Measurements from ENCODE around the gene MED14.

Gene MED14

DNA sequence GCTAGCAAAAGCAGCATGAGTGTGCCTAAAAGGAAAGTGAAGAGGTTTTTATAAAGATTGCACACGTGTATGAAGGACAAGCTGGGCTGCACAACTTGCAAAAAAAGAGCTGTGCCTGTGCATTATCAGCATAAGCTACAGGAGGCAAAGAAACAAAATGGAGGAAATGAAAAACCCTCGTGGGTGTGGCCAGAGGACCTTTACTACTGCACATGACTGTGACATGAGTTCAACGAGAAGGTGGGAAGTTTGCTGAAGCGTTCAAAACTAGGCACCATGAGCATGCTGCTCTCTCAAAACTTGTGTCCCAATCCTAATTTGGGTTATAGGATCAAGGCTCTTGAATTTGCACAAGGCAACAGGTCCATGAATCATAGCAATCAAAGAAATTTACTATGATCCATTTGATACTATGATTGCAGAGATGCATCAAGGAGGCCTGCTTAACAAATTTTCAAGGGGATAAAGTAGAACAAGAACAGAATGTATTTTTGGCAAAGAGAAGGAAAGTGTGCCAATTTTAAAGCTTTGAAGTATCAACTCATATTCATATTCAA is 49.9 kb downstream of the MED14 start:
- TF ChIP-seq, protein P1, sequence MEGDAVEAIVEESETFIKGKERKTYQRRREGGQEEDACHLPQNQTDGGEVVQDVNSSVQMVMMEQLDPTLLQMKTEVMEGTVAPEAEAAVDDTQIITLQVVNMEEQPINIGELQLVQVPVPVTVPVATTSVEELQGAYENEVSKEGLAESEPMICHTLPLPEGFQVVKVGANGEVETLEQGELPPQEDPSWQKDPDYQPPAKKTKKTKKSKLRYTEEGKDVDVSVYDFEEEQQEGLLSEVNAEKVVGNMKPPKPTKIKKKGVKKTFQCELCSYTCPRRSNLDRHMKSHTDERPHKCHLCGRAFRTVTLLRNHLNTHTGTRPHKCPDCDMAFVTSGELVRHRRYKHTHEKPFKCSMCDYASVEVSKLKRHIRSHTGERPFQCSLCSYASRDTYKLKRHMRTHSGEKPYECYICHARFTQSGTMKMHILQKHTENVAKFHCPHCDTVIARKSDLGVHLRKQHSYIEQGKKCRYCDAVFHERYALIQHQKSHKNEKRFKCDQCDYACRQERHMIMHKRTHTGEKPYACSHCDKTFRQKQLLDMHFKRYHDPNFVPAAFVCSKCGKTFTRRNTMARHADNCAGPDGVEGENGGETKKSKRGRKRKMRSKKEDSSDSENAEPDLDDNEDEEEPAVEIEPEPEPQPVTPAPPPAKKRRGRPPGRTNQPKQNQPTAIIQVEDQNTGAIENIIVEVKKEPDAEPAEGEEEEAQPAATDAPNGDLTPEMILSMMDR (IDR thresholded peaks at IDR 0.05; ENCODE audit: control insufficient read depth, insufficient read depth, low read depth, low read length, missing control alignments), result no peak
- H3K4me3 ChIP-seq (ENCODE audit: control insufficient read depth, low read depth, low read length), result no peak overlapping the region
- no peak for DNase-seq (ENCODE audit: low read depth)

DNA sequence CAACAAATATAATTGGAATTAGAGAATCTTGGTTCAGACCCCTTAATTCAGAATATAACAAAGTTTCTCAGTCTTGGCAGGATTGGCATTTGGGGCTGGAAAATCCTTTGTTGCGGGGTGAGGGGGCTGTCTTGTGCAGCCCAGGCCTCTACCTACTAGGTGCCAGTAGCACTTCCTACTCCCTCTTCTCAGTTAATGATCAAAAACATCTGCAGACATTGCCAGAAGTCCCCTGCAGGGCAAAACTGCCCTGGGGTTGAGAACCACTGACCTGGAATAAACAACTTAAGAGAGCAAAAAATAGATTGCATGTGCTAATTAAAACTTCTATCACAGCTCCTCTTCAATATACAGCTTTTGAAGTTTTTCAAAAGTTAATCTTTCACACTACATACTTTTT is 51.2 kb downstream of the MED14 start:
- H3K4me3 ChIP-seq (ENCODE audit: control insufficient read depth, low read depth, low read length), result no peak overlapping the region
- TF ChIP-seq, protein P1 (IDR thresholded peaks at IDR 0.05; ENCODE audit: control insufficient read depth, insufficient read depth, low read depth, low read length, missing control alignments), result no peak
- no peak for DNase-seq (ENCODE audit: low read depth)

DNA sequence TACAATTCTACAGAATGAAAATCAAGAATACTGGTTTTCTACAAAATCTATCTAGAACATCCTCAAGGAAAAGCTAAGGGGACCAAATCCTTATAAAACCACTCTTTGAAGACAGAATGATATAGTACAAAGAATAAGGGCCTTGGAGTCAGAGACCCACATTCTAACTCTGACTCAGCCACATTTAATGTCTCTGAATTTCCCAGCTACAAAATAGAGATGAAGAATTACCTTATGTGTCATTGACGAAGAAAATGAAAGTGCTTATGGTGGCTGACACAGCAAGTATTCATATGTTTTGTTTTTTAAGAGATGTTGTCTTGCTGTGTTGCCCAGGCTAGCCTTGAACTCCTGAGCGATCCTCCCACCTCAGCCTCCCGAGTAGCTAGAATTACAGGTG is 52.1 kb downstream of the MED14 start:
- no peak overlapping the region for H3K4me3 ChIP-seq (ENCODE audit: control insufficient read depth, low read depth, low read length)
- DNase-seq (ENCODE audit: low read depth), result no peak
- TF ChIP-seq, protein P1 (IDR thresholded peaks at IDR 0.05; ENCODE audit: control insufficient read depth, insufficient read depth, low read depth, low read length, missing control alignments), result no peak

DNA sequence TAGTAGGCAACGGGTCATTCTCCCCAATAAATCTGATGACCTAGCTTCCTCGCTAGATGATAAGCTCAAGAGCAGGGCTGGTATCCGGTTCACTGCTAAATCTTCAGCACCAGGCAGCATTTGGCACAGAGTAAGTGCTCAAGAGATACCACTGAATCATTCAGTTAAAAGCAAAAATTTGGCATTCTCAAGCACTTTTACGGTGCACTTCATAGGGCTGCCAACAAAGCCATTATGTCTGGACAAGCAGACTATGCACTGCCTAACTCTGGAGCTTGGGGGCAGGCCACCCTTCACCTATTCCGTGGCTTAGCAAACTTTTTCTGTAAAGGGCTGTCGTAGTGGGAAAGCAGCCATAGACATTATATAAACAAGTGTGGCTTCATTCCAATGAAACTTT is 64.2 kb downstream of the MED14 start:
- TF ChIP-seq, protein P1 (IDR thresholded peaks at IDR 0.05; ENCODE audit: control insufficient read depth, insufficient read depth, low read depth, low read length, missing control alignments), result no peak
- no peak for DNase-seq (ENCODE audit: low read depth)
- no peak overlapping the region for H3K4me3 ChIP-seq (ENCODE audit: control insufficient read depth, low read depth, low read length)

DNA sequence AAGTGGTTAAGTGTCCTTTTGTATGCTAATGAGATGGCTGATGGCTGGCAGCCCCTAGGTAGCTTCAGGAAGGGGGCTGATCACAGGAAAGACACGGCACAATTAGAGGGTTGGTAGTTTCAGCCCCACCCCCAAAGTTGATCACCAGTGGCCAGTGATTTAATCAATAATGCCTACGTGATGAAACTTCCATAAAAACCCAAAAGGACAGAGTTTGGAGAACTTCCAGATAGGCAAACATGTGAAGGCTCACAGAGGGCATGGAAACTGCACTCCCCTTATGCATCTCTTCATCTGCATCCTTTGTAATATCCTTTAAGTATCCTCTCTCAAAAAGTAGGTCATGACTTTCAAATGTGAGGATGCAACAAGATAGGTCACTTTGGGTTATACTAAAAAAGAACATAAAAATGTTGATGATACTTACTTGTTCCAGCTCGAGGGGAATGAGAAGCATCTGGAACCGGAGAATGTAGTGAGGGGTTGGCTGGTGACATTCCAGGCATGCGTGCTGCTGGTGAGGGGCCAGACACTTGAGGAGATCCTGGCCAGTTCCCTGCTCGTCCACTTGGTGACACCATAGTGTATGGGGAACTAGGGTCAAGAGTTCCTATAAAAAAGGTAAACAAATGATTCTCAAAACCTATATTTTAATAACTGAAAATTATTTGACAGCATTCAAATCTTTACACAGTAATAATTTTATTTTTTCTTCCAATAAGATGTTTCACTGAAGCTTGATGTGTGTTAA is 71.3 kb downstream of the MED14 start:
- DNase-seq (ENCODE audit: low read depth), result no peak
- TF ChIP-seq, protein P1 (IDR thresholded peaks at IDR 0.05; ENCODE audit: control insufficient read depth, insufficient read depth, low read depth, low read length, missing control alignments), result peak; percentile 46
- H3K4me3 ChIP-seq (ENCODE audit: control insufficient read depth, low read depth, low read length), result no peak overlapping the region

DNA sequence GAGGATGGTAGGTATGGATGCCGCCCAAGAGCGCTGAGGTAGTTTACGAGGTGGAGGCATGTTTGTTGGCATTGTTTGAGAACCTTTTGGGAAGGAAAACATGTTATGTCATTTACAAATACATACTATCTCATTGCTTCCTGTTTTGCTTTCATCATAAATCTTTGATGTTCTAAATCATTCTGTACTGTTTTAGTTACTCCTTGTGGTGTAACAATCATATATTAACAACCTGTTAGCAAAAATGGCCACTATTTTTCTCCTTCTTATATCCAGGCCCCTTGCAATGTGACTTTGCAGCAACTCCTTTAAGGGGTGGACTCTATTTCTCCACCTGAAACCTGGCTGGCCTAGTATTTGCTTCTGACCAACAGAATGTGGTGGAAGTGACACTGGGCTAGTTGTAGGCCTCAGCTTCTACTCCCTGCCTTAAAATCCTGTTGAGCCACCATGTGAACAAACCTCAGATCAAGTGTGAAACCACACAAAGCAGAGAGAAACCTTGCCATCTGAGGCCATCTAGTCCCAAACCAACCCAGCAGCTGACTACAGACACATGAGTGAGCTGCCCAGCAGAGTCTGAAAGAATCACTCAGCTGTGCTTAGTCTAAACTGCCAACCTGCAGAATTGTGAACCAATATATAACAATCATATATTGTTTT is 72.1 kb downstream of the MED14 start:
- TF ChIP-seq, protein P1 (IDR thresholded peaks at IDR 0.05; ENCODE audit: control insufficient read depth, insufficient read depth, low read depth, low read length, missing control alignments), result no peak
- no peak overlapping the region for H3K4me3 ChIP-seq (ENCODE audit: control insufficient read depth, low read depth, low read length)
- DNase-seq (ENCODE audit: low read depth), result no peak
